GM10266 (cell line): ENCODE results near the gene DHRS1.

Experiments used
- DNase-seq: peaks from one replicate; pipeline ENCODE4 v3.0.0; 2012; ENCODE audit errors: extremely low spot score
- CTCF ChIP-seq: IDR thresholded peaks from 2 replicates; pipeline ENCODE4 v1.5.1; 2012; ENCODE audit warnings: mild to moderate bottlenecking, low read depth; ENCODE audit not compliant: control insufficient read depth, insufficient read depth; ENCODE audit errors: missing control alignments

DHRS1 gene

GRCh38 chr14:24270537-24271133 is 28.9 kb downstream of the DHRS1 start:
- TF ChIP-seq CTCF: no peak
- DNase-seq: no peak

- TF ChIP-seq CTCF: no peak
- DNase-seq: no peak
Observed at GRCh38 chr14:24269910-24270536, 29.6 kb downstream of the DHRS1 start.

- DNase-seq: no peak
- no peak for TF ChIP-seq CTCF
Observed at GRCh38 chr14:24269368-24269767, 30.2 kb downstream of the DHRS1 start.

GRCh38 chr14:24268225-24268624 is 31.4 kb downstream of the DHRS1 start:
- no peak for TF ChIP-seq CTCF
- DNase-seq: no peak

- DNase-seq: no peak
- TF ChIP-seq CTCF: no peak
Observed at GRCh38 chr14:24267516-24267915, 32.1 kb downstream of the DHRS1 start.

- no peak for TF ChIP-seq CTCF
- DNase-seq: no peak
Observed at GRCh38 chr14:24266344-24267244, 33.0 kb downstream of the DHRS1 start.
